Fibroblast of skin of abdomen (primary cell): ENCODE data around the gene TM2D3.
"Not testable (repeated sequence)": the region's sequence is repeated elsewhere in the genome, so short reads cannot be mapped to it uniquely, and the experiment has no call there.

ENCODE experiments used
- DNase-seq: peaks from one replicate; pipeline ENCODE4 v3.0.0-alpha.2; 2013

Gene TM2D3

GRCh38 chr15:101654624-101655337, 2.6 kb upstream of the TM2D3 start:
- not testable (repeated sequence) for DNase-seq

- no peak for DNase-seq
Observed at GRCh38 chr15:101654171-101654570, 2.0 kb upstream of the TM2D3 start.

GRCh38 chr15:101652786-101653430, 727 bp upstream of the TM2D3 start:
- peak; percentile 24 for DNase-seq

- DNase-seq = no peak
Observed at GRCh38 chr15:101651554-101652097, 555 bp downstream of the TM2D3 start.

- no peak for DNase-seq
Observed at GRCh38 chr15:101650145-101650544, 2.0 kb downstream of the TM2D3 start.

GRCh38 chr15:101648356-101648755, 3.8 kb downstream of the TM2D3 start:
- no peak for DNase-seq

GRCh38 chr15:101647251-101647650, 4.9 kb downstream of the TM2D3 start:
- DNase-seq = no peak

GRCh38 chr15:101646672-101647071, 5.5 kb downstream of the TM2D3 start:
- peak; percentile 12 for DNase-seq

GRCh38 chr15:101642361-101642760, 9.8 kb downstream of the TM2D3 start:
- no peak for DNase-seq

- no peak for DNase-seq
Observed at GRCh38 chr15:101641894-101642293, 10.3 kb downstream of the TM2D3 start.

- peak; percentile 48 for DNase-seq
Observed at GRCh38 chr15:101641129-101641764, 10.9 kb downstream of the TM2D3 start.

GRCh38 chr15:101639667-101640066, 12.5 kb downstream of the TM2D3 start:
- no peak for DNase-seq

GRCh38 chr15:101637919-101638318, 14.3 kb downstream of the TM2D3 start:
- no peak for DNase-seq

GRCh38 chr15:101637516-101637915, 14.7 kb downstream of the TM2D3 start:
- DNase-seq = no peak

- DNase-seq = no peak
Observed at GRCh38 chr15:101637038-101637437, 15.1 kb downstream of the TM2D3 start.

GRCh38 chr15:101635944-101636727, 16.0 kb downstream of the TM2D3 start:
- no peak for DNase-seq

GRCh38 chr15:101633356-101633755, 18.8 kb downstream of the TM2D3 start:
- DNase-seq = no peak

GRCh38 chr15:101626729-101627128, 25.5 kb downstream of the TM2D3 start:
- DNase-seq = not testable (repeated sequence)

GRCh38 chr15:101625980-101626379, 26.2 kb downstream of the TM2D3 start:
- no peak for DNase-seq

- DNase-seq = no peak
Observed at GRCh38 chr15:101625184-101625583, 27.0 kb downstream of the TM2D3 start.

GRCh38 chr15:101623367-101624304, 28.5 kb downstream of the TM2D3 start:
- no peak for DNase-seq

- no peak for DNase-seq
Observed at GRCh38 chr15:101621961-101622360, 30.2 kb downstream of the TM2D3 start.
